K562 treated with DMSO at 1 percent for 24 hours (cell line): ENCODE results near the gene PNPT1. TPM values are rescaled to one million over a fixed set of nuclear protein-coding genes. Genes with fewer than 3 reads are reported as not detected.

Experiments
- total RNA-seq: library from RNA; unstranded; fragments of 300-600 nt; gene quantifications from 2 replicates; pipeline ENCODE4 v1.2.3, GENCODE V29; 2022; ENCODE audit warnings: low read depth; ENCODE audit not compliant: insufficient read depth

Gene PNPT1
- 5.6 and 21.4 TPM in 2 replicates for total RNA-seq

DNA sequence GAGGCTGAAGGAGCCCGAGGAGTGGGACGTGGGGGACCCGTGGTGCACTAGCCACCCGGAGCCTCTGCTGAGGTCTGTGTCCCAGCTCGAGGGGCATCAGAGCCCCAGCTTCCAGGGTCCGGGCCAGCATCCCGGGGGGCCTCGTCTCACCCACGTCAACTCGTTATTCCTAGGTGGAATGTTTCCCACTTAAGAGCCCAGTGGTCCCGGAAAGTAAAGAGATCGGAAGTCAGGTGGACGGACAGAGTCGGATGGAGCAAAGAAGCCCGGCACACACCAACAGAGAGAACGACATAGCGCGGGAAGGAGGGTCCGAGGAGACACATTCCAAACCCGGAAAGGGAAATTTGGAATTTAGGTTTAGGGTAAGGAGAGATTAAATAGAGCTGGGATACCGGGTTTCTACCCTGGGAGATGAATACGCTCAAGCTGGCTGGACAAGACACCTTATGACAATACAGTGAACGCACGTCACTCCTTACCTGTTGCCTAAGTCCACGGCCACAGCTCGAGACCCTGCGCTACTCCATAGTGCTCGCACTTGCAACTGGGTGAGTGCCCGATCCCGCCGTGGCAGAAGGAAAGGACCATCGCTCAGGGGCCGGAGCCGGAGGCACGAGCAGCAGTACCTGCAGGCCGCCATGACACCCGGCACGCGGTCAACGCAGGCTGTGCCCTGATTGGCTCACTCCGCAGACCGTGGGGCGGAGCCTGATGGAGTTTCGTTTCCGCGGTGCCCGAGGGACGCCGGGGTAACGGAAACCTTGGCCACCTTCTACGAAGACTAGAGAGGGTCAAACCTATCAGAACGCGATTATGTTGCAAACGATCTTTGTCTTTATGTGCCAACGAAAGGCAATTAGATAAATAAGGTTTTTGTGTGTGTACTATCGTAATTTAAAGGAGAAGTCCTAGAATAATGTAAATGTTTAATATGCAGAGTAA lies at the start of gene PNPT1:
Gene PNPT1 (minus strand): TSS at position 664 of the 945 bp plus-strand sequence. CDS start 21 bp downstream, at position 643.

GRCh38 chr2:55617175-55618024 lies 76.2 kb downstream of the PNPT1 start, which contains the start of gene PPP4R3B:
Gene PPP4R3B (minus strand): TSS chr2:55617622. CDS start chr2:55617285, 337 bp downstream.

Other genes with a start within 250 kb of the PNPT1 start
- 18.1 and 20.2 TPM in 2 replicates for gene CFAP36, start 174.1 kb downstream of the PNPT1 start, total RNA-seq
- gene PPP4R3B, start 76.2 kb downstream of the PNPT1 start, total RNA-seq, result 22.3 and 27.5 TPM in 2 replicates
- not detected in 2 replicates for gene EFEMP1, start 229.9 kb upstream of the PNPT1 start, total RNA-seq